Glutamatergic neuron (in vitro differentiated cells): ENCODE results near the gene DLL4. TPM values are rescaled to one million over a fixed set of nuclear protein-coding genes. Genes with fewer than 3 reads are reported as not detected.

Source experiments
- DNase-seq: peaks from one replicate; pipeline ENCODE4 v3.0.0; 2022
- H3K27ac Mint-ChIP-seq: one replicate; pipeline ENCODE4 v1.8.0; 2020; ENCODE audit warnings: mild to moderate bottlenecking, mixed read lengths, inconsistent platforms; ENCODE audit not compliant: unreplicated experiment
- H3K27me3 Mint-ChIP-seq: one replicate; pipeline ENCODE4 v1.8.0; 2020; ENCODE audit warnings: mild to moderate bottlenecking, moderate library complexity, mixed read lengths, inconsistent platforms; ENCODE audit not compliant: unreplicated experiment
- H3K36me3 Mint-ChIP-seq: one replicate; pipeline ENCODE4 v1.8.0; 2020; ENCODE audit warnings: mild to moderate bottlenecking, mixed read lengths, inconsistent platforms; ENCODE audit not compliant: unreplicated experiment
- H3K4me1 Mint-ChIP-seq: one replicate; pipeline ENCODE4 v1.8.0; 2020; ENCODE audit warnings: mild to moderate bottlenecking, low read depth, mixed read lengths, inconsistent platforms; ENCODE audit not compliant: unreplicated experiment
- H3K4me3 Mint-ChIP-seq: one replicate; pipeline ENCODE4 v1.8.0; 2020; ENCODE audit warnings: mild to moderate bottlenecking, mixed read lengths, inconsistent platforms; ENCODE audit not compliant: unreplicated experiment
- H3K9me3 Mint-ChIP-seq: one replicate; pipeline ENCODE4 v1.8.0; 2020; ENCODE audit warnings: mild to moderate bottlenecking, moderate library complexity, mixed read lengths, inconsistent platforms; ENCODE audit not compliant: unreplicated experiment
- total RNA-seq: library from RNA; stranded (reverse); fragmentation: NEBNext Ultra II Directional; extraction: Animal tissue kit (Norgen Biotek cat#: 25700); gene quantifications from one replicate; pipeline ENCODE4 v1.2.1, GENCODE V29; 2021; ENCODE audit not compliant: unreplicated experiment
- TF ChIP-seq, protein P1 (sequence below): fragments of 200-600 bp; sonication (generic); IDR thresholded peaks from one replicate; pipeline ENCODE4 v1.5.0; 2021; ENCODE audit not compliant: partially characterized antibody, unreplicated experiment

DLL4 gene
- total RNA-seq, 1 donor from 2014 or later, result 12.5 TPM

DNA sequence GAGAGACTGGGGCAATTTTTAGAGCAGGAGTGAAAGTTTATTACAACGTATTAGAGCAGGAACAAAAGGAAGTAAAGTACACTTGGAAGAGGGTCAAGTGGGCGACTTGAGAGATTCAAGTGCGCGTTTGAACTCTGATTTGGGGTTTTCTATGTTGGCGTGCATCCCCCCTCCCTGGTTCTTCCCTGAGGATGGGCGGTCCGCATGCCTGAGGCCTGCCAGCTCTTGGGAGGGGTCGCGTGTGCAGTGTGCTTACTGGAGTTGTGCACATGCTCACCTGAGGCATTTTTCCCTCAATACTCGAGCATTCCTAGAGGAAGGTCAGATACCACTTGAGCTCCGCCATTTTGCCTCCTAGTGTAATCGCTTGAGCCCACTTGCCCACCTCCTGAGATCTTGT lies 13.7 kb downstream of the DLL4 start:
- Mint-ChIP-seq H3K36me3 (peaks cover 6% of the 10 kb centered on the region), H3K27ac (no peak overlapping the region), H3K4me1 (peaks cover 18% of the 10 kb centered on the region), H3K4me3 (peak overlapping the region; percentile 47), H3K27me3 (no peaks in the 10 kb centered on the region), H3K9me3 (peaks cover 6% of the 10 kb centered on the region)
- TF ChIP-seq, protein P1, sequence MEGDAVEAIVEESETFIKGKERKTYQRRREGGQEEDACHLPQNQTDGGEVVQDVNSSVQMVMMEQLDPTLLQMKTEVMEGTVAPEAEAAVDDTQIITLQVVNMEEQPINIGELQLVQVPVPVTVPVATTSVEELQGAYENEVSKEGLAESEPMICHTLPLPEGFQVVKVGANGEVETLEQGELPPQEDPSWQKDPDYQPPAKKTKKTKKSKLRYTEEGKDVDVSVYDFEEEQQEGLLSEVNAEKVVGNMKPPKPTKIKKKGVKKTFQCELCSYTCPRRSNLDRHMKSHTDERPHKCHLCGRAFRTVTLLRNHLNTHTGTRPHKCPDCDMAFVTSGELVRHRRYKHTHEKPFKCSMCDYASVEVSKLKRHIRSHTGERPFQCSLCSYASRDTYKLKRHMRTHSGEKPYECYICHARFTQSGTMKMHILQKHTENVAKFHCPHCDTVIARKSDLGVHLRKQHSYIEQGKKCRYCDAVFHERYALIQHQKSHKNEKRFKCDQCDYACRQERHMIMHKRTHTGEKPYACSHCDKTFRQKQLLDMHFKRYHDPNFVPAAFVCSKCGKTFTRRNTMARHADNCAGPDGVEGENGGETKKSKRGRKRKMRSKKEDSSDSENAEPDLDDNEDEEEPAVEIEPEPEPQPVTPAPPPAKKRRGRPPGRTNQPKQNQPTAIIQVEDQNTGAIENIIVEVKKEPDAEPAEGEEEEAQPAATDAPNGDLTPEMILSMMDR, result no peak
- DNase-seq, result no peak

- TF ChIP-seq, protein P1, result no peak
- H3K27me3 Mint-ChIP-seq, result no peaks in the 10 kb centered on the region
- no peak overlapping the region for H3K4me3 Mint-ChIP-seq
- DNase-seq, result no peak
- H3K4me1 Mint-ChIP-seq, result peaks cover 14% of the 10 kb centered on the region
- H3K36me3 Mint-ChIP-seq, result peaks cover 6% of the 10 kb centered on the region
- no peak overlapping the region for H3K27ac Mint-ChIP-seq
- peaks cover 8% of the 10 kb centered on the region for H3K9me3 Mint-ChIP-seq
Observed at GRCh38 chr15:40943764-40944365, 14.7 kb downstream of the DLL4 start.

DNA sequence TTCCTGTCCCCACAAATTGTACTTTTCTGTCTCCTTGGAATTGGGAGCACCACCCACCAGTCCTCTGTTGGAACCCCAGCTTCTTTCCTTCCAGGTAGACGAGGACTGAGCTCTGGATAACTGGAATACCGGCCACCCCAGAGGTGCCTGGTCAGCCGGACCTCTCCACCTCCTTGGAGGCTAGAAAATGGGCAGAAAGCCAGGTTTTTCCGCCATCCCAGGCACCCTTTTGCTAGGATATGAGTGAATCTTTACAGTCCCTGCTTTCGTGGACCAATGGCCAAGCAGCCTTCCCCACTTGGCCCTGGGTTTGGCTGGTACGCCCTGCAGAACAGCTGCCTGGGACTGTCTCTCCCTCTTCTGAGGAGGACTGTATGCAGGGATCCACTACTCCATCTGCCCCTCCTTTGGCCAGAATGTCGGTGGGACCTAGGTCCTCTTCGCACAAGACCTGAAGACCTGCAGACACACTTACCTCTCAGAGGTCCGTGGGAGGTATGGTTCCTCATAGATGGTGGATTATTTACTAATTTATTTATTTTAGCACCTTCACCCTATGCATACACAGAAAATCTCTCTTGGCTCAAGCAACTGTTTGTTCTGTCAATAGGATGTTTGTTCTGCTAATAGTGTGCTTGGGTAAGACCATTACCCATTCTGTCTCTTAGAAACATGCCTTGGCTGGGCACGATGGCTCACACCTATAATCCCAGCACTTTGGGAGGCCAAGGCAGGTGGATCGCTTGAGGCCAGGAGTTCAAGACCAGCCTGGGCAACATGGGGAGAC lies 15.6 kb downstream of the DLL4 start:
- peaks cover 6% of the 10 kb centered on the region for H3K36me3 Mint-ChIP-seq
- no peak overlapping the region for H3K27ac Mint-ChIP-seq
- peaks cover 13% of the 10 kb centered on the region for H3K4me1 Mint-ChIP-seq
- no peak for DNase-seq
- TF ChIP-seq, protein P1, result no peak
- H3K27me3 Mint-ChIP-seq, result no peaks in the 10 kb centered on the region
- H3K4me3 Mint-ChIP-seq, result no peak overlapping the region
- H3K9me3 Mint-ChIP-seq, result peaks cover 5% of the 10 kb centered on the region

DNA sequence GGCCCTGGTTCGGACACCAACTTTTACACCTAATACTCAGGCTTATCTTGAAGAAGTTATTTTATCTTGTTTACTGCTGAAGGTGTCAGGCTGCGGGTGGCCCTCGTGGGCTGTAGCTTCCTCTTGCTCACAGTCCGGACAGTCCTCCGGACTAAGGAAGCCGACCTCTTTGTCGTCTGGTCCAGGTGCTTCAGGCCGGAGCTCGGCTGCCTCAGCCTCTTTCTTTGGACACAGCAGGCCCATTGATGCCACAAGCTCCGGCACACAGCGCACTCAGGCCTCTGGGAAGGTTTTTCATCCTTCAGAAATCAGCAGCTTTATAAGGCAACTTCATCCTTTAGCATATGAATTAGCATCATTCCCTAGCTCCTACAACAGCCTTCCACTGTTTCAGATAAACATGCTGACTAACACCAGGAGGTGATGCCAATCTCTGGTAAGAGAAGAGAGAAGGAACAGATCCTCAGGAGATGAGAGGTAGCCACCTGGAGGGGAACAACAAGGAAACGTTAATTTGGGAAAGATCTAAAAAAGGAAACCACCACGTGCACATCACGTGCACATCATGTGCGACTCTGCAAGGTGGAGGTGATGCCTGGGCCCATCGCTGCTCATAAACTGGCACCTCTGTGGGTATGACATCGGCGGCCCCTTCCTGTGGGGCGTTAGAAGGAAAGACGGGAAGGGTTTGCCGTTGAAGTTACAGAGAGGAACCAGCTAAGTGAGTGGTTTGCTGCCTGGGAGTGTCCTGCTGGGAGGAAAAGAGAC lies 19.8 kb downstream of the DLL4 start:
- Mint-ChIP-seq H3K9me3 (peaks cover 8% of the 10 kb centered on the region), H3K36me3 (peaks cover 6% of the 10 kb centered on the region), H3K4me1 (peaks cover 4% of the 10 kb centered on the region), H3K4me3 (no peak overlapping the region), H3K27ac (no peak overlapping the region), H3K27me3 (peaks cover 9% of the 10 kb centered on the region)
- TF ChIP-seq, protein P1, result no peak
- no peak for DNase-seq
